Right lobe of liver (tissue), 6 donors: ENCODE results near the gene BPIFB2. TPM values are rescaled to one million over a fixed set of nuclear protein-coding genes. Genes with fewer than 3 reads are reported as not detected.

Experiments used
- ATAC-seq, 4 donors: fragments of 200-7000 bp; cut with Tn5 transposase; one replicate each; pipeline ENCODE4 v1.9.1; 2020; ENCODE audit warnings: mild to moderate bottlenecking in 4 of 4, moderate library complexity in 4 of 4
- DNase-seq, 3 donors: peaks; one replicate each; pipeline ENCODE4 v3.0.0-alpha.2; 2020
- H3K27ac ChIP-seq, 3 donors: fragments of 200-600 bp; one replicate each; pipeline ENCODE4 v1.8.0; 2022
- H3K27me3 ChIP-seq, 2 donors: fragments of 200-600 bp; one replicate each; pipeline ENCODE4 v1.8.0; 2022
- H3K36me3 ChIP-seq, 4 donors: fragments of 200-600 bp; sonication (generic) in 1 of 4; one replicate each; pipeline versions ENCODE4 v1.5.1 to v1.8.0; 2017 to 2022; ENCODE audit warnings: control low read depth in 1 of 4
- H3K4me1 ChIP-seq, 4 donors: fragments of 200-600 bp; sonication (generic) in 1 of 4; one replicate each; pipeline versions ENCODE4 v1.5.1 to v1.8.0; 2017 to 2022; ENCODE audit warnings: control low read depth in 1 of 4
- H3K4me3 ChIP-seq, 3 donors: fragments of 200-600 bp; one replicate each; pipeline ENCODE4 v1.8.0; 2022
- H3K9me3 ChIP-seq, 4 donors: fragments of 200-600 bp; sonication (generic) in 1 of 4; one replicate each; pipeline versions ENCODE4 v1.5.1 to v1.8.0; 2017 to 2022; ENCODE audit warnings: control low read depth in 1 of 4
- CTCF ChIP-seq, 4 donors: fragments of 200-600 bp in 3 of 4; fragments of 450-650 bp in 1 of 4; IDR thresholded peaks; one replicate each; pipeline versions ENCODE4 v1.5.1 to v1.8.0; 2016 to 2022; ENCODE audit warnings: antibody characterized with exemption in 4 of 4, mild to moderate bottlenecking in 2 of 4
- POLR2A ChIP-seq: fragments of 450-650 bp; IDR thresholded peaks from one replicate; pipeline ENCODE4 v1.6.1; 2017; ENCODE audit warnings: antibody characterized with exemption, mild to moderate bottlenecking
- WGBS: methylation state at CpG from one replicate; pipeline ENCODE4 v1.1.6; 2018; ENCODE audit warnings: low coverage, low lambda C conversion rate; ENCODE audit not compliant: insufficient coverage; ENCODE audit errors: missing lambda C conversion rate; 5-methylcytosine and 5-hydroxymethylcytosine counted together
- intact Hi-C, 2 donors: fragments of 100-400 bp; cut with DNase I; formaldehyde crosslinking; loops; one replicate each; pipeline versions ENCODE4 v1.11.2 to v1.14.1; 2022
- total RNA-seq, 6 experiments: library from RNA; depleted of rRNA in 2 of 6; stranded (reverse); fragments of >200 nt in 2 of 6; fragmentation: NEBNext Ultra II Directional in 3 of 6; extraction: Animal tissue kit (Norgen Biotek cat#: 25700) in 3 of 6; gene quantifications; one replicate each; pipeline versions ENCODE4 v1.1.0 to v1.2.4, GENCODE V29; 2016 to 2023
- donor health status: DM: no; HTN: yes; CAD: no.
- donor health status: DM: no; HTN: no; CAD: no.
- donor health status: DM: no; HTN: no; CAD: no.
- donor health status: DM: no; HTN: yes; CAD: no.
- donor health status: DM: no; HTN: yes; CAD: no.

BPIFB2 gene
- total RNA-seq, 6 experiments from 2014 or later: 0.12 TPM; not detected in 5

GRCh38 chr20:32979201-32979998 lies 28.1 kb upstream of the BPIFB2 start:
- DNase-seq: no peak
- 62% methylated on average over 4 of the region's 9 CpGs for WGBS
- intact Hi-C loops: no loop called here

GRCh38 chr20:32980131-32980941 lies 27.2 kb upstream of the BPIFB2 start:
- no peak for ATAC-seq
- TF ChIP-seq CTCF (IDR thresholded peaks at IDR 0.05): no peak
- no peak for TF ChIP-seq POLR2A
- no peak for DNase-seq

More at GRCh38 chr20:32979201-32979998, 28.1 kb upstream of the BPIFB2 start:
- no peaks in the 10 kb centered on the region for H3K27me3 ChIP-seq
- H3K27ac ChIP-seq: no peak overlapping the region
- no peak for TF ChIP-seq CTCF (IDR thresholded peaks at IDR 0.05)
- H3K36me3 ChIP-seq: no peaks in the 10 kb centered on the region
- H3K4me1 ChIP-seq: no peaks in the 10 kb centered on the region
- H3K9me3 ChIP-seq: no peaks in the 10 kb centered on the region
- ATAC-seq: no peak
- no peak overlapping the region for H3K4me3 ChIP-seq

GRCh38 chr20:32980990-32981389 lies 26.5 kb upstream of the BPIFB2 start:
- H3K4me1 ChIP-seq: no peaks in the 10 kb centered on the region
- no peak for ATAC-seq
- intact Hi-C loops: no loop called here
- H3K4me3 ChIP-seq: no peak overlapping the region
- no peak for DNase-seq
- no peak overlapping the region for H3K27ac ChIP-seq
- TF ChIP-seq CTCF (IDR thresholded peaks at IDR 0.05) (no peak), POLR2A (no peak)
- 63% methylated on average over 5 of the region's 6 CpGs for WGBS
- H3K36me3 ChIP-seq: no peaks in the 10 kb centered on the region
- no peaks in the 10 kb centered on the region for H3K27me3 ChIP-seq
- H3K9me3 ChIP-seq: no peaks in the 10 kb centered on the region

More at GRCh38 chr20:32980131-32980941, 27.2 kb upstream of the BPIFB2 start:
- Histone ChIP-seq H3K27me3 (no peaks in the 10 kb centered on the region), H3K4me3 (no peak overlapping the region), H3K9me3 (no peaks in the 10 kb centered on the region), H3K4me1 (no peaks in the 10 kb centered on the region), H3K27ac (no peak overlapping the region), H3K36me3 (no peaks in the 10 kb centered on the region)
- 81% methylated on average over 4 of the region's 19 CpGs for WGBS
- intact Hi-C loops: no loop called here

GRCh38 chr20:32982617-32983458 lies 24.7 kb upstream of the BPIFB2 start:
- Histone ChIP-seq H3K4me1 (no peaks in the 10 kb centered on the region), H3K9me3 (no peaks in the 10 kb centered on the region), H3K36me3 (no peaks in the 10 kb centered on the region), H3K27me3 (no peaks in the 10 kb centered on the region), H3K27ac (no peak overlapping the region), H3K4me3 (no peak overlapping the region)
- ATAC-seq (no peak), DNase-seq (no peak)
- no peak for TF ChIP-seq POLR2A
- no peak for TF ChIP-seq CTCF (IDR thresholded peaks at IDR 0.05)
- no CpG with 5 or more reads among the region's 10 CpGs for WGBS
- intact Hi-C loops: no loop called here
